HG03175 (cell line): ENCODE results near the gene CD6.
"Not testable (repeated sequence)": the region's sequence is repeated elsewhere in the genome, so short reads cannot be mapped to it uniquely, and the experiment has no call there.

Experiments used
- ATAC-seq: cut with Tn5 transposase; IDR thresholded peaks from one replicate; pipeline ENCODE4 v1.9.1; 2021; ENCODE audit warnings: mild to moderate bottlenecking, moderate library complexity; ENCODE audit not compliant: unreplicated experiment

The CD6 gene

GRCh38 chr11:60951904-60952741, 19.4 kb upstream of the CD6 start, which contains the start of gene SLC15A3:
Gene SLC15A3, minus strand, starts transcription at chr11:60952176. Its CDS starts 625 bp downstream, at chr11:60951551.
- ATAC-seq: peak; percentile 83

DNA sequence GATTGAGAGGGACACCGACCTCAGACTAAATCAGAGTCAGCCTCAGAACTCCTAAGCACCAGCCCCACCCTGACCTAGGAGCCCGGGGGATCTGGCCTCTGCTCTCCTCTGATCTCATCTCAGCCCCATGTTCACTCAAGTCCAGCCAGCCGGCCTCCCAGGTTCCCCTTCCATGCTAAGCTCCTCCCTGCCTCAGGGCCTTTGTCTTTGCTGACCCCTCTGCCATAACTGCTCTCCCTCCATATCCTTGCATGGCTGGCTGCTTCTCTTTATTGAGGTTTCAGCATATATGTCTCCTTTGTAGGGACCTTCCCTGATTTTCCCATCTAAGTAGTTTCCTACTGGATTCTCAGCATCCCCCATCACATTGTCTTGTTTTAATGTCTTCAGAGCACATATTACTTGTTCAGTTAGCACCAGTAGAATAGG, 18.7 kb upstream of the CD6 start:
- ATAC-seq: no peak

- ATAC-seq: no peak
These were observed 17.7 kb upstream of the CD6 start for GRCh38 chr11:60953781-60954180.

DNA sequence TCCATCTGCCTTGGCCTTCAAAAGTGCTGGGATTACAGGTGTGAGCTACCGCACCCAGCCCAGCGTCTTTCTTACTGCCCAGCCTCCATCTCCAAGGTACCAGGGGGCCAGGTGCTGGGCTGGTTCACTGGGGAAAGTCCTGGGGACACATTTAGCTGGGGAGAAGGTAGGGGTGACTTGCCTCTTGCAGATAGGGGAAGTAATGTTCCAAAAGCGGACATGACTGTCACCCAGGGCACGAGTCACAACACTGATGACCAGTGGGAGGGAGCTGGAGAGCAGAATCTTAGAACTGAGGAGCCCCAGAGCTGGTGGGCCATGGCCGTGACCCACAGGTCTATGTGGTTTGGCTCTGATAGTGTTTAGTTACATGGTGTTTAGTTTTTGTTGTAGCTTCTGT, 17.1 kb upstream of the CD6 start:
- no peak for ATAC-seq

DNA sequence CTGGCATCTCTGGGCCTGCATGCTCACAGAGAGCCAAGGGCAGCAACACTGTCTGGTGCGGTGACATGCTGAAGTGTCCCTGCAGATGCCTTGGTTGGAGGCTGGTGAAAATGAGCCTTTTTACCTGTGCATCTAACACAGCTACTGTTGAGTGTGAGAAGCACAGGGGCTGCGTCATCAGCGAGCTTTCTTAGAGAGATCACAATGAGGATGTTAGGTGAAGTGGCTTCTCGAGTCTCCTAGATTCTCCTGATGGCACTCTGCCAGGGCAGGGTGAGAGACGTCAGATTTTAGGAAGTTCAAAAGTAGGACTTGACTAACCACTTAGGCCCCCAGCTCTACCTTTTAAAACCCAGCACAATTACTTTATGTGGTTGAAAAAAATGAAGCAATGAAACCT, 15.9 kb upstream of the CD6 start:
- ATAC-seq: no peak

DNA sequence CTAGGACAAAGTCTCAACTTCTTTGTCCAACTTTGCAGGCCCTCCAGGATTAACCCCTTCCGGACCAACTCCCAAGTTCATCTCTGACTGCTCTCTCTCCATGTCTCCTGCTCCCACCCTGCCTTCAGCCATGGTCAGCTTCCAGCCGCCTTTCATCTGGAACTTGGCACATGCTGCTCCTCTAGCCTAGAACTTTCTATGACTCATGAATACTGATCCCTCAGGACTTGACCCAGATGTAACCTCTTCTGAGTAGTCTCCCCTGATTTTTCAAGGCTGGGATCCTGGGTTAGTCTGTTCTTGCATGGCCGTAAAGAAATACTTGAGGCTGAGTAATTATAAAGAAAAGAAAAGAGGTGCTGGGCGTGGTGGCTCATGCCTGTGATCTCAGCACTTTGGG, 14.3 kb upstream of the CD6 start:
- no peak for ATAC-seq

DNA sequence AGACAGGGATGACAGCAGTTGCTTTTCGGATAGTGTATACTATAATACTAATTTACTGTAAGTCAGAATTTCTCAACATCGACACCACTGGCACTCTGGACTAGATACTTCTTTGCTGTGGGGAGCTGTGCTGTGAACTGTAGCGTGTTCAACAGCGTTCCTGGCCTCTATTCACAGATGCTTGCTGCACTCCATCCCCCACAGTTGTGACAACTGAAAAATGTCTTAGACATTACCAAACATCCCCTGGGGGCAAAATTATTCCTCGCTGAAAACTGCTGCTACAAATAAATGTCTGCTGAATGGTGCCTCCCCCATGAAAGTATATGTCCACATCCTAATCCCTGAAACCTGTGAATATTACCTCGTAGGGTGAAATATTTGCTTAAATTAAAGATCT, 12.0 kb upstream of the CD6 start:
- no peak for ATAC-seq

DNA sequence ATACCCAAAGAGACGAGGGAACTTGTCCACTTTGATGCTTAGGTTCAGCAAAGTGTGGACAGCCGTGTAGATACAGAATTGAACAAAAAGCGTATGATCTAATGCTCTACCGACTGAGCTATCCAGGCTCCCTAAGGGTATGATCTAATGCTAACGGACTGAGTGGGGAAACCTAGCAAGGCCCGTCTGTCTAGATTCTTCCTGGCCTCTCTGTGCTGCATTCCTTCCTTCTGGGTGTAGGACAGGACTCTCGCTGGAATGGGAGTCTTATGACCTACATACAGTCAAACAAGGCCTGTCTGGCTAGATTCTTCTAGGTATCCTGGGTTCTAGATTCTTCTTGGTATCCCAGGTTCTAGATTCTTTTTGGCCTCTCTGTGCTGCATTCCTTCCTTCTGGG, 11.1 kb upstream of the CD6 start:
- no peak for ATAC-seq

- no peak for ATAC-seq
These were observed 6.7 kb upstream of the CD6 start for GRCh38 chr11:60964801-60965200.

- no peak for ATAC-seq
These were observed 4.6 kb upstream of the CD6 start for GRCh38 chr11:60966890-60967289.

DNA sequence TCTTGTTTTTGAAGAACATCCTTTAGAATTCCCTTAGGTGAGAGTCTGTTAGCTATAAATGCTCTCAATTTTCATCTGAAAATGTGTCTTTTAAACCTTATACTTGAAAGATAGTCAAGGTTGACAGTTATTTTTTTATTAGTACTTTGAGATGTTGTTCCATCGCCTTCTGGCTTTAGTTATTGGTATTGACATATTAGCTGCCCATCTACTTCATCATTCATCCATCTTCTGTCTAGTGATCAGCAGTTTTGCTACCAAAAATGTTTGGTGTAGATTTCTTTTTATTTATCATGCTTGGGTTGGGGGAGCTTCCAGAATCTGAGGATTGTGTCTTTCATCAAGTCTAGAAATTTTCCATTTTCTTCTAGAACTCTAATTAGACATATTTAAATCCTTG, 3.3 kb upstream of the CD6 start:
- ATAC-seq: no peak

DNA sequence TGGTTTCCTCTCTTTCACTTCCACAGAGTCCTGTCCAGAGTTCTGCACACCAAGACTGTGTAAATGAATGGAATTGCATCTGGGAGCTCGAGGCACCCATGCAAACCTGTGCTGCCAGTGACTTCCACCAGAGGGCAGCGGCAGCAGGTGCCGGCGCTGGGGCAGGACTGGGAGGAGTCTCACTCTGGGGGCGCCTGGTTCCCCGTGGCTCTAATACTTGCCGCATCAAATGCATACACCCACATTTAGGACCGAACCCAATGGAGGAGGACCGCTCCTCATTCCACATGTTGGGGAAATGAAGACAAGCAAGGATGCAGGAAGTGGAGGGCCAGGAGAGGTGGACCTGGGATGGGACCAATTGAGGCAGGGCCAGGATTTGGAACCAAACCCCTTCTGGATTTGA, 1.1 kb upstream of the CD6 start:
- ATAC-seq: peak; percentile 68

GRCh38 chr11:60970890-60971289, 590 bp upstream of the CD6 start:
- no peak for ATAC-seq

GRCh38 chr11:60972182-60973030, 926 bp downstream of the CD6 start:
- ATAC-seq: no peak

GRCh38 chr11:60973699-60974098, 2.2 kb downstream of the CD6 start:
- ATAC-seq: no peak

DNA sequence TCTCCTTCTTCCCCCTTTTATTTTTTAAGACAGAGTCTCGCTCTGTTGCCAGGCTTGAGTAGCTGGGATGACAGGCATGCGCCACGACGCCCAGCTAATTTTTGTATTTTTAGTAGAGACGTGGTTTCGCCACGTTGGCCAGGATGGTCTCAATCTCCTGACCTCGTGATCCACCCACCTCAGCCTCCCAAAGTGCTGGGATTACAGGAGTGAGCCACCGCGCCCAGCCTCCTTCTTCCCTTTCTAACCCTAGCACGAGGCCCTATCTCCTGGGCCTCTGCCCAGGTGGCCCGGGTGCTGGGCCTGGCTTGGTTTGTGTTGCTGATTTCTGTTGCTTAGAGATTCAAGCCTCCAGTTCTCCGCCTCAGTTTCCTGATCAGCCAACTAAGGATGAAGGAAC, 2.8 kb downstream of the CD6 start:
- ATAC-seq: not testable (repeated sequence)

DNA sequence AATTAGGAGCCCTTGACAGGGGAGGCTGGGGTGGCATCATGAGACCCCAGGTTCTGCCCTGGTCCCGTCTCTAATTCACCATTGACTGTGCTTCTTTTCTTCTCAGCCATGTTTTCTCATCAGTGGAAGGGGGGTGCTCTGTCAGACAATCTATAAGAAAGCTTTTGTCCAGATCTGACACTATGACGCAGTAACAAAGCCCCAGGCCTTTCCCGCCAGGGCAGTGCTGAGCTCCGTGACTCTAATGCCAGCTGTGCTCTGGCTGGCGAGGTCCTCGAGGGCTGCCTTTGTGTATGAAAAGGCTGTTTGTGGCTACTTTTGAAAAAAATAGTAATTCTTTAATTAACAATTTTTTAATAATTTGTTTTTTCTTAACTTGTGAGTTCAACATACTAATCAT, 3.2 kb downstream of the CD6 start:
- ATAC-seq: no peak

GRCh38 chr11:60977224-60977623, 5.7 kb downstream of the CD6 start:
- no peak for ATAC-seq

DNA sequence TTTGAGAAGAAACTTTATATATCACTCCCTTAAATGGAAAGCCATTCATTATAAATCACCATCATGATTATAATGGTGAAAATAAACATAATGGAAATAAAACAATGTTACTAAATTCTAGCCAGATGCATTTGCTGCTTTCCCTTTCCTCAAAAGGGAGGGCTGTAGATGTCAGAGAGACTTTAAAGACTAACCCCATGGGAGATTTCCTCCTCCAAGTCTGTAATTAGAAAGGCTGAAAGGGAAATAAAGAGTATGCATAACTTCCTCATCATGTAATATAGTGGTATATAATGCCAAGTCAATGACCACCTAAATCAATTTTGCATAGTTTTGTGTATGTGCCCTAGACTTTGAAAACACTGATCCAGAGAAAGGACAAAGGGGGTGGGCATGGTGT, 6.4 kb downstream of the CD6 start:
- ATAC-seq: no peak

- ATAC-seq: no peak
These were observed 7.3 kb downstream of the CD6 start for GRCh38 chr11:60978546-60979380.

DNA sequence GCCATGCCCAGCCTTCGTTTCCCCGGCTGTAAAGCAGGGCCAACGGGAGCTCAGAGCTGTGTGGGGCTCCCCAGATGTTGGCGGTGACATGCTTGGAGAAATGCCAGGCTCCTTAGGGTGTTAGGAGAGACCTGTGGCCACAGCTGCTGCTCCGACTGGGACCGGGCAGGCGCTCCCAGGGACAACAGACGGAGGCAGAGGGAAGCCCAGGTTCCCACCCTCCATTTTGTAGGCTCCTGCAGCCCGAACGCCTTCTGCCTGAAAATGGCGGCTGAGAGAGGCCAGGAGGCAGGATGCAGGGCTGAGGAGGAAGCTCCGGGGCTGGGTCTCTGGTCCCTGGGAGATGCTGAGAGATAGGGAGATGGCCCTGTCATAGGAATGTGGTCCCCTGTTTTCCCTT, 10.0 kb downstream of the CD6 start:
- no peak for ATAC-seq
